GM12875 (cell line): ENCODE measurements around the gene FHIP2A.
"Not testable (repeated sequence)": the region's sequence is repeated elsewhere in the genome, so short reads cannot be mapped to it uniquely, and the experiment has no call there.

ENCODE experiments used
- H3K4me3 ChIP-seq: one replicate; pipeline ENCODE4 v1.5.1; 2011; ENCODE audit warnings: low read depth, low read length, control low read depth
- CTCF ChIP-seq: IDR thresholded peaks from 2 replicates; pipeline ENCODE4 v1.5.1; 2011; ENCODE audit warnings: low read depth, mild to moderate bottlenecking, control low read depth, inconsistent platforms, low read length, moderate library complexity, borderline replicate concordance; ENCODE audit not compliant: insufficient read depth

Gene FHIP2A

DNA sequence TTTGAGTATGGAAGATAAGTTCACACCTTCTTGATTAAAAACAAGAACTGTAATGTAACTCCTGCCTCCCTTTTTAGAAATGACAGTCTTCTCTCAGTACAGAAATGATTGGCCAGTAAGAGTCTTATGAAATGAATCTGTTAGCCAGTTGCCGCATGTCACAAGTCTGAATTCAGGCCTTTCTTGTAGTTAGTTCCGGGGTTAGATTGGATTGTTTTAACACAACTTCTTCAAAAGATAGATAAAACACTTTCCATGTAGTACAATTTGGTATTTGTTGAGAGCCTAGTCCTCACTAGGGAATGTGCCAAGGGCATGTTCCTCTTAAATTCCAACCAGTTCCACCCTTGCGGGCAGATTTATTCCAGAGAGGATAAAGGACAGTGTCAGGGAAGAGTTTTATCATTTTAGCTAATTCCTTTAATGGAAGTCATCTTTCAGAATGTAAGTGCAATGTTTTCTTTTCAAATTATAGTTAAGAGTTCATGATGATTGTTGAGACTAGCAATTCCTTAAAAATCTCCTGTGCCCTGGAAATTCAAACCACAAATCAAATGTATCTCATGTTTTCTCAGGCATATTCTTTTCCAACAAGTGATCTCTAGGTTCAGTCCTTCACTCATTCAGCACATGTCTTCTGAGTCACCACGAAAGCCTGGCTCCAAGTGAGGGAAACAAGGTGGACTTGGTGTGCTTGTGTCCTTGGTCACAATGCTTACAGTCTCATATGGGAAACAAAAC is 4.1 kb downstream of the FHIP2A start:
- no peak overlapping the region for H3K4me3 ChIP-seq
- no peak for TF ChIP-seq CTCF

DNA sequence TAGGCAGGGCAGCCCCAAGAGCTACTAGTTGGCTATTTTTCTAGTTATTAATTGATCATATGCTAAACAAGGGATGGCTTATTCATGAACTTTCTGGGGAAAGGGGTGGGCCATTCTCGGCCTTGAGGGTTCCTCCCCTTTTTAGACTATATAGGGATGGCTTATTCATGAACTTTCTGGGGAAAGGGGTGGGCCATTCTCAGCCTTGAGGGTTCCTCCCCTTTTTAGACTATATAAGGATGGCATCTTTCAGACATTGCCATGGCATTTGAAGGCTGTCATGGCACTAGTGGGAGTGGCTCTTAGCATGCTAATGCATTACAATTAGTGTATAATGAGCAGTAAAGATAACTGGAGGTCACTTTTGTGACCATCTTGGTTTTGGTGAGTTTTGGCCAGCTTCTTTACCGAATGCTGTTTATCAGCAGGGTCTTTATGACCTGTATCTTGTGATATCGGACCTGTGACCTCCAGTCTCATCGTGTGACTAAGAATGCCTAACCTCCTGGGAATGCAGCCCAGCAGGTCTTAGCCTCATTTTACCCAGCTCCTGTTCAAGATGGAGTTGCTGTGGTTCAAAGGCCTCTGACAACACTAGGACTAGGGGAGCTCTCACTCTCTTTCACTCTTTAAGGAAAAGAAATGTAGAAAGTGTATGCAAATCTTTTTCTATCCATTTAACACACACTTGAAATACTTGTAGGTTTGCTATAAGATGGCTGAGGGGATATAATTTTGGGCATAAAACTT is 7.8 kb downstream of the FHIP2A start:
- no peak overlapping the region for H3K4me3 ChIP-seq
- TF ChIP-seq CTCF, result no peak

GRCh38 chr10:114831186-114831867 is 9.7 kb downstream of the FHIP2A start:
- TF ChIP-seq CTCF, result no peak

GRCh38 chr10:114837690-114838089 is 16.1 kb downstream of the FHIP2A start:
- TF ChIP-seq CTCF, result no peak
- H3K4me3 ChIP-seq, result no peak overlapping the region

More at GRCh38 chr10:114831186-114831867, 9.7 kb downstream of the FHIP2A start:
- no peak overlapping the region for H3K4me3 ChIP-seq

GRCh38 chr10:114839901-114840300 is 18.3 kb downstream of the FHIP2A start:
- H3K4me3 ChIP-seq, result no peak overlapping the region
- no peak for TF ChIP-seq CTCF

DNA sequence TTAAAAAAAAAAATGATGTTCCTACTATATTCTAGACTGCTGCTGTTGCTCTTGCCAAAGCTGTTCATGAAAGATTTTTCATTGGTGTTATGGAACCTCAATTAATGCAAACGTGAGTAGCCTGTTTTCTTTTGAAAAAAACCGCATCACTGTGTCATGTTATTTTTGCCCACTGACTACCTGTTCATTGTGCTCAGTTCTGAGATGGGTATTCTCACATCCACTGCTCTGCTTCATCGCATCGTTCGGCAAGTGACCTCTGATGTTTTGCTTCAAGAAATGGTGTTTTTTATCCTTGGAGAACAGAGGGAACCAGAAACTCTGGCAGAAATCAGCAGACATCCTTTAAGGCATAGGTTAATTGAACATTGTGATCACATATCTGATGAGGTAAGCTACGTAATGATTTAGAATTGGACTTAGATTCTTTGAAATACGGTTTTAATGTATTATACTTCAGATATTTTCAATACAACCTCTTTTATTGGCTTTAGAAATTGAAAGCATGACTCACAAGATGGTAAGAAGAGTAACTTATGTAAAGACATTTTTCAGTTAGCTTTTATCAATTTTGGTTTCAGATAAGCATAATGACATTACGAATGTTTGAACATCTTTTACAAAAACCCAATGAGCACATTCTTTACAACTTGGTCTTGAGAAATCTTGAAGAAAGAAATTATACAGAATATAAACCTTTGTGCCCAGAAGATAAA is 24.6 kb downstream of the FHIP2A start:
- H3K4me3 ChIP-seq, result no peak overlapping the region
- TF ChIP-seq CTCF, result no peak

- H3K4me3 ChIP-seq, result not testable (repeated sequence)
These were observed 25.9 kb downstream of the FHIP2A start for GRCh38 chr10:114847517-114847916.
